ENCODE data around the gene LRRC8E.
A peak's percentile ranks its signal among the peaks of the same experiment; 100 is the strongest.

The LRRC8E gene

GRCh38 chr19:7888145-7888825 is at the start of gene LRRC8E:
Gene LRRC8E (plus strand): TSS chr19:7888510. CDS start chr19:7895604, 7,094 bp downstream.
- DNase-seq, result peak; percentile 67

- DNase-seq, result no peak
Observed at GRCh38 chr19:7839476-7839875, 48.8 kb upstream of the LRRC8E start.

- no peak for DNase-seq
Observed at GRCh38 chr19:7840629-7841028, 47.7 kb upstream of the LRRC8E start.

GRCh38 chr19:7841751-7842660 is 46.3 kb upstream of the LRRC8E start:
- DNase-seq, result no peak

- DNase-seq, result no peak
Observed at GRCh38 chr19:7842661-7843294, 45.5 kb upstream of the LRRC8E start.

GRCh38 chr19:7843521-7843920 is 44.8 kb upstream of the LRRC8E start:
- DNase-seq, result no peak

GRCh38 chr19:7844405-7844804 is 43.9 kb upstream of the LRRC8E start:
- no peak for DNase-seq

- DNase-seq, result no peak
Observed at GRCh38 chr19:7844951-7845350, 43.4 kb upstream of the LRRC8E start.

- DNase-seq, result no peak
Observed at GRCh38 chr19:7845390-7846154, 42.7 kb upstream of the LRRC8E start.

GRCh38 chr19:7846155-7846646 is 42.1 kb upstream of the LRRC8E start:
- no peak for DNase-seq

- DNase-seq, result no peak
Observed at GRCh38 chr19:7847664-7848063, 40.6 kb upstream of the LRRC8E start.

GRCh38 chr19:7848779-7849457 is 39.4 kb upstream of the LRRC8E start:
- no peak for DNase-seq

GRCh38 chr19:7849631-7849999 is 38.7 kb upstream of the LRRC8E start:
- no peak for DNase-seq

- no peak for DNase-seq
Observed at GRCh38 chr19:7850000-7850813, 38.1 kb upstream of the LRRC8E start.

- no peak for DNase-seq
Observed at GRCh38 chr19:7850945-7851622, 37.2 kb upstream of the LRRC8E start.

GRCh38 chr19:7851623-7852500 is 36.4 kb upstream of the LRRC8E start:
- DNase-seq, result no peak

GRCh38 chr19:7852851-7853769 is 35.2 kb upstream of the LRRC8E start:
- peak; percentile 97 for DNase-seq

- no peak for DNase-seq
Observed at GRCh38 chr19:7853770-7854128, 34.6 kb upstream of the LRRC8E start.

Measured in 8988T (cell line).